Measurements from ENCODE around the gene AKAP8. TPM values are rescaled to one million over a fixed set of nuclear protein-coding genes. Genes with fewer than 3 reads are reported as not detected.

The AKAP8 gene
- polyA plus RNA-seq, 1 donor from 2014 or later, result 22.7 TPM

- Histone ChIP-seq H3K27ac (ENCODE audit: low read length) (no peak overlapping the region), H3K36me3 (ENCODE audit: insufficient read depth, low read length) (no peaks in the 10 kb centered on the region), H3K4me2 (ENCODE audit: low read length) (no peak overlapping the region), H2AFZ (ENCODE audit: low read depth, low read length) (no peak overlapping the region), H3K79me2 (replicated peaks; ENCODE audit: insufficient read depth, low read length) (peaks cover 27% of the 10 kb centered on the region), H3K4me3 (ENCODE audit: low read length) (no peak overlapping the region), H3K27me3 (ENCODE audit: insufficient read depth, low read depth, low read length) (no peaks in the 10 kb centered on the region), H3F3A (ENCODE audit: insufficient read depth, low read length, poor library complexity, severe bottlenecking) (no peaks in the 10 kb centered on the region), H4K20me1 (ENCODE audit: insufficient read depth) (peaks cover 45% of the 10 kb centered on the region), H3K9me3 (ENCODE audit: low read length) (no peaks in the 10 kb centered on the region), H3K9me2 (ENCODE audit: insufficient read depth, low read length) (no peaks in the 10 kb centered on the region), H3K9ac (ENCODE audit: low read length) (no peak overlapping the region)
- TF ChIP-seq RAD21 (conservative IDR thresholded peaks at IDR 0.05) (no peak), REST (IDR thresholded peaks at IDR 0.05; ENCODE audit: borderline replicate concordance) (no peak), EP300 (conservative IDR thresholded peaks at IDR 0.05; ENCODE audit: poor library complexity, severe bottlenecking) (no peak), MXI1 (conservative IDR thresholded peaks at IDR 0.05; ENCODE audit: poor library complexity, severe bottlenecking) (no peak), SMC3 (conservative IDR thresholded peaks at IDR 0.05; ENCODE audit: poor library complexity) (no peak), TAF1 (IDR thresholded peaks at IDR 0.05; ENCODE audit: low read depth) (no peak), POLR2AphosphoS5 (IDR thresholded peaks at IDR 0.05) (no peak), EZH2 (IDR thresholded peaks at IDR 0.05; ENCODE audit: borderline replicate concordance, insufficient read depth, low read length, poor library complexity, severe bottlenecking) (no peak)
- TF ChIP-seq, protein P1, sequence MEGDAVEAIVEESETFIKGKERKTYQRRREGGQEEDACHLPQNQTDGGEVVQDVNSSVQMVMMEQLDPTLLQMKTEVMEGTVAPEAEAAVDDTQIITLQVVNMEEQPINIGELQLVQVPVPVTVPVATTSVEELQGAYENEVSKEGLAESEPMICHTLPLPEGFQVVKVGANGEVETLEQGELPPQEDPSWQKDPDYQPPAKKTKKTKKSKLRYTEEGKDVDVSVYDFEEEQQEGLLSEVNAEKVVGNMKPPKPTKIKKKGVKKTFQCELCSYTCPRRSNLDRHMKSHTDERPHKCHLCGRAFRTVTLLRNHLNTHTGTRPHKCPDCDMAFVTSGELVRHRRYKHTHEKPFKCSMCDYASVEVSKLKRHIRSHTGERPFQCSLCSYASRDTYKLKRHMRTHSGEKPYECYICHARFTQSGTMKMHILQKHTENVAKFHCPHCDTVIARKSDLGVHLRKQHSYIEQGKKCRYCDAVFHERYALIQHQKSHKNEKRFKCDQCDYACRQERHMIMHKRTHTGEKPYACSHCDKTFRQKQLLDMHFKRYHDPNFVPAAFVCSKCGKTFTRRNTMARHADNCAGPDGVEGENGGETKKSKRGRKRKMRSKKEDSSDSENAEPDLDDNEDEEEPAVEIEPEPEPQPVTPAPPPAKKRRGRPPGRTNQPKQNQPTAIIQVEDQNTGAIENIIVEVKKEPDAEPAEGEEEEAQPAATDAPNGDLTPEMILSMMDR (IDR thresholded peaks at IDR 0.05; ENCODE audit: poor library complexity, severe bottlenecking), result no peak
Measured at GRCh38 chr19:15399234-15399515, 19.6 kb upstream of the AKAP8 start.

- H3K9me2 ChIP-seq (ENCODE audit: insufficient read depth, low read length), result no peaks in the 10 kb centered on the region
- H3K36me3 ChIP-seq (ENCODE audit: insufficient read depth, low read length), result no peaks in the 10 kb centered on the region
- no peaks in the 10 kb centered on the region for H3K9me3 ChIP-seq (ENCODE audit: low read length)
- no peak overlapping the region for H3K4me3 ChIP-seq (ENCODE audit: low read length)
- TF ChIP-seq EP300 (conservative IDR thresholded peaks at IDR 0.05; ENCODE audit: poor library complexity, severe bottlenecking) (no peak), MXI1 (conservative IDR thresholded peaks at IDR 0.05; ENCODE audit: poor library complexity, severe bottlenecking) (no peak), RAD21 (conservative IDR thresholded peaks at IDR 0.05) (no peak), REST (IDR thresholded peaks at IDR 0.05; ENCODE audit: borderline replicate concordance) (no peak), POLR2AphosphoS5 (IDR thresholded peaks at IDR 0.05) (no peak), SMC3 (conservative IDR thresholded peaks at IDR 0.05; ENCODE audit: poor library complexity) (no peak), EZH2 (IDR thresholded peaks at IDR 0.05; ENCODE audit: borderline replicate concordance, insufficient read depth, low read length, poor library complexity, severe bottlenecking) (no peak), TAF1 (IDR thresholded peaks at IDR 0.05; ENCODE audit: low read depth) (no peak)
- TF ChIP-seq, protein P1 (IDR thresholded peaks at IDR 0.05; ENCODE audit: poor library complexity, severe bottlenecking), result no peak
- H3K79me2 ChIP-seq (replicated peaks; ENCODE audit: insufficient read depth, low read length), result peaks cover 22% of the 10 kb centered on the region
- H3K27ac ChIP-seq (ENCODE audit: low read length), result no peak overlapping the region
- peaks cover 40% of the 10 kb centered on the region for H4K20me1 ChIP-seq (ENCODE audit: insufficient read depth)
- H3F3A ChIP-seq (ENCODE audit: insufficient read depth, low read length, poor library complexity, severe bottlenecking), result no peaks in the 10 kb centered on the region
- no peak overlapping the region for H3K4me2 ChIP-seq (ENCODE audit: low read length)
- no peak overlapping the region for H3K9ac ChIP-seq (ENCODE audit: low read length)
- no peak overlapping the region for H2AFZ ChIP-seq (ENCODE audit: low read depth, low read length)
- no peaks in the 10 kb centered on the region for H3K27me3 ChIP-seq (ENCODE audit: insufficient read depth, low read depth, low read length)
Measured at GRCh38 chr19:15398501-15399233, 19.1 kb upstream of the AKAP8 start.

Data from neural cell (in vitro differentiated cells).